Measurements from ENCODE around the gene WEE2. TPM values are rescaled to one million over a fixed set of nuclear protein-coding genes. Genes with fewer than 3 reads are reported as not detected.

WEE2 gene
- total and polyA plus RNA-seq, 2 of the 13 experiments (the other 11 are each of a cell fraction or from before 2014, with no cell fraction given), result not detected

DNA sequence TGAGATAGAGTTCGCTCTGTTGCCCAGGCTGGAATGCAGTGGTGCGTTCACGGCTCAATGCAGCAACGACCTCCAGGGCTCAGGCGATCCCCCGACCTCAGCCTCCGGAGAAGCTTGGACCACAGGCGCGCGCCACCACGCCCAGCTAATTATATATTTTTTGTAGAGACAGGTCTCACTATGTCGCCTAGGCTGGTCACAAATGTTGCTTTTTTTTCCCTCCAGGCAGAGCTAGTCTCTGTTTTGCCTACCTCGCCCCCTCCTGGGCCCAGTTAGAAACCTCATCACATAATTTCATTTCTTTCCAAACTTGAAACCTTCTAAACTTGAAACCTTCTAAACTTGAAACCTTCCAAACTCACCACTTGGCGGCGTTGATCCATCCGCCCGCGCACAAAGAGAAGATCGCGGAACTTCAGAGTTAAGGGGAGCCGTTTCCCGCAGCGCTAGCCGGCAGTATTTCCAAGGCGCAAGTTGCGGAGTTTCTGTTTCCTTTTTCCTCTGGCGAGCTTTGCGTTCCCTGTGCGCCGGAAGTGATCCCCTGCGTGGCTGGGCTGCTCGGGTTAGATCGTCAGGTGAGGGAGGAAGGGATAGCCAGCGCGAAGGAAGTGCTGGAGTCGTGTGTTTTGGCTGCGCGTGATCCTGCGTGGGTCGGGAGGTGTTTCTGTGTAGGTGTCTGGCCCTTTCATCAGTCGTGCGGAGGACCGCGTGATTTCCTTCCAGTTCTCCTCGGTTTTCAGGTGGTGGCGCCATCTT lies 29.9 kb downstream of the WEE2 start, which contains the start of gene SSBP1 (continued):
- TF ChIP-seq, protein P1, sequence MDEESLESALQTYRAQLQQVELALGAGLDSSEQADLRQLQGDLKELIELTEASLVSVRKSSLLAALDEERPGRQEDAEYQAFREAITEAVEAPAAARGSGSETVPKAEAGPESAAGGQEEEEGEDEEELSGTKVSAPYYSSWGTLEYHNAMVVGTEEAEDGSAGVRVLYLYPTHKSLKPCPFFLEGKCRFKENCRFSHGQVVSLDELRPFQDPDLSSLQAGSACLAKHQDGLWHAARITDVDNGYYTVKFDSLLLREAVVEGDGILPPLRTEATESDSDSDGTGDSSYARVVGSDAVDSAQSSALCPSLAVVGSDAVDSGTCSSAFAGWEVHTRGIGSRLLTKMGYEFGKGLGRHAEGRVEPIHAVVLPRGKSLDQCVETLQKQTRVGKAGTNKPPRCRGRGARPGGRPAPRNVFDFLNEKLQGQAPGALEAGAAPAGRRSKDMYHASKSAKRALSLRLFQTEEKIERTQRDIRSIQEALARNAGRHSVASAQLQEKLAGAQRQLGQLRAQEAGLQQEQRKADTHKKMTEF (CRISPR knock-in tag; IDR thresholded peaks at IDR 0.05), result peak; percentile 98
- TF ChIP-seq, protein P2, sequence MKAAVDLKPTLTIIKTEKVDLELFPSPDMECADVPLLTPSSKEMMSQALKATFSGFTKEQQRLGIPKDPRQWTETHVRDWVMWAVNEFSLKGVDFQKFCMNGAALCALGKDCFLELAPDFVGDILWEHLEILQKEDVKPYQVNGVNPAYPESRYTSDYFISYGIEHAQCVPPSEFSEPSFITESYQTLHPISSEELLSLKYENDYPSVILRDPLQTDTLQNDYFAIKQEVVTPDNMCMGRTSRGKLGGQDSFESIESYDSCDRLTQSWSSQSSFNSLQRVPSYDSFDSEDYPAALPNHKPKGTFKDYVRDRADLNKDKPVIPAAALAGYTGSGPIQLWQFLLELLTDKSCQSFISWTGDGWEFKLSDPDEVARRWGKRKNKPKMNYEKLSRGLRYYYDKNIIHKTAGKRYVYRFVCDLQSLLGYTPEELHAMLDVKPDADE (CRISPR knock-in tag; IDR thresholded peaks at IDR 0.05), result 0 out of 2 replicates have a peak, but pooled peaks have one; percentile 51
- TF ChIP-seq ZSCAN30 (CRISPR knock-in tag; IDR thresholded peaks at IDR 0.05) (no peak), THAP11 (CRISPR knock-in tag; IDR thresholded peaks at IDR 0.05) (peak; percentile 97), ZFP37 (CRISPR knock-in tag; IDR thresholded peaks at IDR 0.05; ENCODE audit: borderline replicate concordance) (no peak), ZNF253 (CRISPR knock-in tag; IDR thresholded peaks at IDR 0.05; ENCODE audit: borderline replicate concordance) (no peak), PHF8 (CRISPR knock-in tag; IDR thresholded peaks at IDR 0.05) (peak; percentile 94), ZFP90 (CRISPR knock-in tag; IDR thresholded peaks at IDR 0.05; ENCODE audit: borderline replicate concordance) (no peak), ETV6 (CRISPR knock-in tag; conservative IDR thresholded peaks at IDR 0.05) (peak; percentile 83), ZNF776 (CRISPR knock-in tag; IDR thresholded peaks at IDR 0.05) (peak; percentile 81), SRSF9 (IDR thresholded peaks at IDR 0.05; ENCODE audit: borderline replicate concordance, insufficient read depth, low read depth, low read length, poor library complexity, severe bottlenecking) (no peak), GTF2F1 (IDR thresholded peaks at IDR 0.05; ENCODE audit: low read length) (peak; percentile 51; the same call in 1 of the 2 replicates), CBX2 (IDR thresholded peaks at IDR 0.05; ENCODE audit: low read depth, low read length) (no peak), CBX2 (CRISPR knock-in tag; IDR thresholded peaks at IDR 0.05; ENCODE audit: low read depth) (peak; percentile 91; the same call in 1 of the 2 replicates), RFX3 (CRISPR knock-in tag; IDR thresholded peaks at IDR 0.05) (no peak), PHF5A (CRISPR knock-in tag; IDR thresholded peaks at IDR 0.05; ENCODE audit: low read depth, unreplicated experiment) (peak; percentile 96), SMAD1 (CRISPR knock-in tag; IDR thresholded peaks at IDR 0.05; ENCODE audit: borderline replicate concordance, low read depth) (0 out of 2 replicates have a peak, but pooled peaks have one; percentile 60), ZFAT (CRISPR knock-in tag; conservative IDR thresholded peaks at IDR 0.05) (no peak; the same call in 1 of the 2 replicates)
- TF ChIP-seq, protein P3, sequence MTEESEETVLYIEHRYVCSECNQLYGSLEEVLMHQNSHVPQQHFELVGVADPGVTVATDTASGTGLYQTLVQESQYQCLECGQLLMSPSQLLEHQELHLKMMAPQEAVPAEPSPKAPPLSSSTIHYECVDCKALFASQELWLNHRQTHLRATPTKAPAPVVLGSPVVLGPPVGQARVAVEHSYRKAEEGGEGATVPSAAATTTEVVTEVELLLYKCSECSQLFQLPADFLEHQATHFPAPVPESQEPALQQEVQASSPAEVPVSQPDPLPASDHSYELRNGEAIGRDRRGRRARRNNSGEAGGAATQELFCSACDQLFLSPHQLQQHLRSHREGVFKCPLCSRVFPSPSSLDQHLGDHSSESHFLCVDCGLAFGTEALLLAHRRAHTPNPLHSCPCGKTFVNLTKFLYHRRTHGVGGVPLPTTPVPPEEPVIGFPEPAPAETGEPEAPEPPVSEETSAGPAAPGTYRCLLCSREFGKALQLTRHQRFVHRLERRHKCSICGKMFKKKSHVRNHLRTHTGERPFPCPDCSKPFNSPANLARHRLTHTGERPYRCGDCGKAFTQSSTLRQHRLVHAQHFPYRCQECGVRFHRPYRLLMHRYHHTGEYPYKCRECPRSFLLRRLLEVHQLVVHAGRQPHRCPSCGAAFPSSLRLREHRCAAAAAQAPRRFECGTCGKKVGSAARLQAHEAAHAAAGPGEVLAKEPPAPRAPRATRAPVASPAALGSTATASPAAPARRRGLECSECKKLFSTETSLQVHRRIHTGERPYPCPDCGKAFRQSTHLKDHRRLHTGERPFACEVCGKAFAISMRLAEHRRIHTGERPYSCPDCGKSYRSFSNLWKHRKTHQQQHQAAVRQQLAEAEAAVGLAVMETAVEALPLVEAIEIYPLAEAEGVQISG (CRISPR knock-in tag; IDR thresholded peaks at IDR 0.05), result peak; percentile 99
- TF ChIP-seq, protein P4, sequence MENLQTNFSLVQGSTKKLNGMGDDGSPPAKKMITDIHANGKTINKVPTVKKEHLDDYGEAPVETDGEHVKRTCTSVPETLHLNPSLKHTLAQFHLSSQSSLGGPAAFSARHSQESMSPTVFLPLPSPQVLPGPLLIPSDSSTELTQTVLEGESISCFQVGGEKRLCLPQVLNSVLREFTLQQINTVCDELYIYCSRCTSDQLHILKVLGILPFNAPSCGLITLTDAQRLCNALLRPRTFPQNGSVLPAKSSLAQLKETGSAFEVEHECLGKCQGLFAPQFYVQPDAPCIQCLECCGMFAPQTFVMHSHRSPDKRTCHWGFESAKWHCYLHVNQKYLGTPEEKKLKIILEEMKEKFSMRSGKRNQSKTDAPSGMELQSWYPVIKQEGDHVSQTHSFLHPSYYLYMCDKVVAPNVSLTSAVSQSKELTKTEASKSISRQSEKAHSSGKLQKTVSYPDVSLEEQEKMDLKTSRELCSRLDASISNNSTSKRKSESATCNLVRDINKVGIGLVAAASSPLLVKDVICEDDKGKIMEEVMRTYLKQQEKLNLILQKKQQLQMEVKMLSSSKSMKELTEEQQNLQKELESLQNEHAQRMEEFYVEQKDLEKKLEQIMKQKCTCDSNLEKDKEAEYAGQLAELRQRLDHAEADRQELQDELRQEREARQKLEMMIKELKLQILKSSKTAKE (CRISPR knock-in tag; IDR thresholded peaks at IDR 0.05; ENCODE audit: borderline replicate concordance), result no peak
- TF ChIP-seq, protein P5, sequence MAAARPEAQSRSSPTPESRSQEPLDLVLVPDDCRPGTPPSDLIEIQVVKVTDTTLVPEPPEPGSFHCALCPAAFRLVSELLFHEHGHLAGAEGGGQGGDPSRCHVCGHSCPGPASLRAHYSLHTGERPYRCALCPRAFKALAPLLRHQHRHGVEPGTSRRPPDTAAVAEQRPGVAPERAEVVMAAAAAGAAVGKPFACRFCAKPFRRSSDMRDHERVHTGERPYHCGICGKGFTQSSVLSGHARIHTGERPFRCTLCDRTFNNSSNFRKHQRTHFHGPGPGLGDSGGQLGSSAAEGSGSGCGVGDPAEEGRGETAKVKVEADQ (CRISPR knock-in tag; IDR thresholded peaks at IDR 0.05; ENCODE audit: borderline replicate concordance), result peak; percentile 70; the same call in 1 of the 2 replicates
